HepG2 (cell line): ENCODE results near the gene ERF. TPM values are rescaled to one million over a fixed set of nuclear protein-coding genes. Genes with fewer than 3 reads are reported as not detected.

Experiments used
- DNMT3B ChIP-seq: conservative IDR thresholded peaks from 2 replicates; pipeline ENCODE4 v1.6.1; 2016; ENCODE audit warnings: missing biosample characterization, control low read depth
- EZH2 ChIP-seq: conservative IDR thresholded peaks from 2 replicates; pipeline ENCODE4 v1.6.1; 2012; ENCODE audit warnings: mild to moderate bottlenecking, low read depth, low read length, moderate library complexity
- GMEB1 ChIP-seq: sonication (generic); formaldehyde crosslinking; IDR thresholded peaks from 2 replicates; pipeline ENCODE4 v1.5.1; 2020; ENCODE audit warnings: missing genetic modification reagents, mild to moderate bottlenecking, borderline replicate concordance
- MLLT10 ChIP-seq: sonication (generic); formaldehyde crosslinking; IDR thresholded peaks from 2 replicates; pipeline ENCODE4 v1.4.0; 2020; ENCODE audit warnings: missing genetic modification reagents
- PAXIP1 ChIP-seq: sonication (generic); formaldehyde crosslinking; conservative IDR thresholded peaks from 2 replicates; pipeline ENCODE4 v1.4.0; 2020; ENCODE audit warnings: mild to moderate bottlenecking, missing genetic modification reagents, moderate library complexity
- RORA ChIP-seq: sonication (generic); formaldehyde crosslinking; IDR thresholded peaks from 2 replicates; pipeline ENCODE4 v1.5.0; 2020; ENCODE audit warnings: mild to moderate bottlenecking, missing genetic modification reagents, moderate library complexity
- SNAPC5 ChIP-seq: sonication (generic); formaldehyde crosslinking; IDR thresholded peaks from 2 replicates; pipeline ENCODE4 v1.8.1; 2023; ENCODE audit warnings: mild to moderate bottlenecking, missing genetic modification reagents, borderline replicate concordance
- THAP7 ChIP-seq: sonication (generic); formaldehyde crosslinking; IDR thresholded peaks from 2 replicates; pipeline ENCODE4 v1.8.1; 2023; ENCODE audit warnings: mild to moderate bottlenecking, missing genetic modification reagents
- ZNF205 ChIP-seq: IDR thresholded peaks from 2 replicates; pipeline ENCODE4 v1.6.1; 2018; ENCODE audit warnings: missing biosample characterization, missing genetic modification reagents
- ZNF343 ChIP-seq: sonication (generic); formaldehyde crosslinking; IDR thresholded peaks from 2 replicates; pipeline ENCODE4 v1.4.0; 2020; ENCODE audit warnings: mild to moderate bottlenecking, missing genetic modification reagents
- ZNF646 ChIP-seq: sonication (generic); formaldehyde crosslinking; IDR thresholded peaks from 2 replicates; pipeline ENCODE4 v1.9.0; 2021; ENCODE audit warnings: mild to moderate bottlenecking, missing genetic modification reagents
- ZNF691 ChIP-seq: sonication (generic); formaldehyde crosslinking; IDR thresholded peaks from 2 replicates; pipeline ENCODE4 v1.4.0; 2020; ENCODE audit warnings: missing genetic modification reagents, low read depth, mild to moderate bottlenecking, borderline replicate concordance
- ZNF713 ChIP-seq: sonication (generic); formaldehyde crosslinking; IDR thresholded peaks from 2 replicates; pipeline ENCODE4 v1.4.0; 2020; ENCODE audit warnings: mild to moderate bottlenecking, missing genetic modification reagents
- polyA plus RNA-seq, 8 experiments: library from polyadenylated mRNA; depleted of rRNA in 3 of 8; stranded (reverse) in 7 of 8; unstranded in 1 of 8; fragments of >200 nt; fragmentation: Illumina TruSeq in 4 of 8; extraction: Trizol in 4 of 8; gene quantifications; 2 replicates each; pipeline versions ENCODE4 v1.2.1 to v1.2.3, GENCODE V29; 2011 to 2016; ENCODE audit warnings: low read depth in 4 of 8, missing spikeins in 1 of 8, mixed read lengths in 1 of 8; ENCODE audit not compliant: insufficient read depth in 1 of 8
- total RNA-seq, 5 experiments: library from RNA; depleted of rRNA; stranded (reverse); fragments of >200 nt; fragmentation: Illumina TruSeq; extraction: Trizol; gene quantifications; 2 replicates each; pipeline ENCODE4 v1.2.3, GENCODE V29; 2016; ENCODE audit warnings: low read depth in 1 of 5

ERF gene
- total and polyA plus RNA-seq, 2 of the 13 experiments (the other 11 are each of a cell fraction or from before 2014, with no cell fraction given): 67.1 to 69.9 TPM

- TF ChIP-seq ZNF646 (CRISPR knock-in tag): no peak
- TF ChIP-seq MLLT10 (CRISPR knock-in tag): no peak
- no peak for TF ChIP-seq ZNF205 (CRISPR knock-in tag)
- no peak for TF ChIP-seq ZNF713
- no peak for TF ChIP-seq THAP7
- TF ChIP-seq ZNF343 (CRISPR knock-in tag): no peak
- TF ChIP-seq EZH2: no peak
- no peak for TF ChIP-seq ZNF691 (CRISPR knock-in tag)
- TF ChIP-seq GMEB1: no peak
- TF ChIP-seq SNAPC5 (CRISPR knock-in tag): no peak
- TF ChIP-seq DNMT3B: no peak
- no peak for TF ChIP-seq RORA
- TF ChIP-seq PAXIP1 (CRISPR knock-in tag): no peak
Observed at GRCh38 chr19:42216653-42217519, 38.0 kb downstream of the ERF start (continued).
